Fibroblast of skin of scalp (primary cell): ENCODE data around the gene CHST3.

Experiments
- DNase-seq: peaks from one replicate; pipeline ENCODE4 v3.0.0-alpha.2; 2013

CHST3 gene

GRCh38 chr10:71990706-71991269 is 26.6 kb downstream of the CHST3 start:
- no peak for DNase-seq

GRCh38 chr10:71995449-71995848 is 31.3 kb downstream of the CHST3 start:
- no peak for DNase-seq

- DNase-seq = no peak
Measured at GRCh38 chr10:71995887-71996575, 31.8 kb downstream of the CHST3 start.

GRCh38 chr10:71996592-71997371 is 32.6 kb downstream of the CHST3 start:
- DNase-seq = no peak

GRCh38 chr10:71998119-71998839 is 34.1 kb downstream of the CHST3 start:
- no peak for DNase-seq

- DNase-seq = peak; percentile 86
Measured at GRCh38 chr10:71998840-71999194, 34.6 kb downstream of the CHST3 start.

GRCh38 chr10:71999360-72000072 is 35.3 kb downstream of the CHST3 start:
- peak; percentile 91 for DNase-seq

- no peak for DNase-seq
Measured at GRCh38 chr10:72000073-72001032, 36.2 kb downstream of the CHST3 start.

- no peak for DNase-seq
Measured at GRCh38 chr10:72001033-72001395, 36.8 kb downstream of the CHST3 start.

- DNase-seq = no peak
Measured at GRCh38 chr10:72002354-72003295, 38.4 kb downstream of the CHST3 start.

- no peak for DNase-seq
Measured at GRCh38 chr10:72006026-72006425, 41.8 kb downstream of the CHST3 start.

- no peak for DNase-seq
Measured at GRCh38 chr10:72007246-72007892, 43.2 kb downstream of the CHST3 start.

- DNase-seq = no peak
Measured at GRCh38 chr10:72008096-72008981, 44.1 kb downstream of the CHST3 start.

GRCh38 chr10:72009051-72009424 is 44.8 kb downstream of the CHST3 start:
- DNase-seq = no peak

- DNase-seq = peak; percentile 98
Measured at GRCh38 chr10:72009425-72010081, 45.4 kb downstream of the CHST3 start.

- no peak for DNase-seq
Measured at GRCh38 chr10:72010234-72010973, 46.2 kb downstream of the CHST3 start.

GRCh38 chr10:72011016-72011415 is 46.8 kb downstream of the CHST3 start:
- no peak for DNase-seq
